ENCODE data around the gene FBN1.

Gene FBN1

GRCh38 chr15:48582452-48583247 lies 62.9 kb downstream of the FBN1 start:
- DNase-seq, result no peak

GRCh38 chr15:48581219-48581618 lies 64.3 kb downstream of the FBN1 start:
- DNase-seq, result no peak

- DNase-seq, result no peak
Measured at GRCh38 chr15:48580736-48581135, 64.8 kb downstream of the FBN1 start.

GRCh38 chr15:48579945-48580671 lies 65.4 kb downstream of the FBN1 start:
- DNase-seq, result no peak

GRCh38 chr15:48578965-48579364 lies 66.5 kb downstream of the FBN1 start:
- DNase-seq, result no peak

- no peak for DNase-seq
Measured at GRCh38 chr15:48577469-48577868, 68.0 kb downstream of the FBN1 start.

- DNase-seq, result no peak
Measured at GRCh38 chr15:48574187-48574586, 71.3 kb downstream of the FBN1 start.

GRCh38 chr15:48573780-48574179 lies 71.7 kb downstream of the FBN1 start:
- no peak for DNase-seq

- no peak for DNase-seq
Measured at GRCh38 chr15:48572823-48573222, 72.7 kb downstream of the FBN1 start.

- no peak for DNase-seq
Measured at GRCh38 chr15:48571510-48571909, 74.0 kb downstream of the FBN1 start.

- peak in 1 of 56 donors; percentile 0 for DNase-seq
Measured at GRCh38 chr15:48570822-48571221, 74.7 kb downstream of the FBN1 start.

GRCh38 chr15:48569591-48570302 lies 75.8 kb downstream of the FBN1 start:
- DNase-seq, result no peak

- no peak for DNase-seq
Measured at GRCh38 chr15:48566668-48567067, 78.8 kb downstream of the FBN1 start.

GRCh38 chr15:48565560-48566482 lies 79.7 kb downstream of the FBN1 start:
- DNase-seq, result no peak

- DNase-seq, result no peak
Measured at GRCh38 chr15:48564690-48565089, 80.8 kb downstream of the FBN1 start.

GRCh38 chr15:48563934-48564333 lies 81.6 kb downstream of the FBN1 start:
- DNase-seq, result no peak

GRCh38 chr15:48560321-48561051 lies 85.0 kb downstream of the FBN1 start:
- no peak for DNase-seq

GRCh38 chr15:48559285-48559684 lies 86.2 kb downstream of the FBN1 start:
- no peak for DNase-seq

- no peak for DNase-seq
Measured at GRCh38 chr15:48558226-48558625, 87.3 kb downstream of the FBN1 start.

GRCh38 chr15:48557335-48557734 lies 88.2 kb downstream of the FBN1 start:
- DNase-seq, result peak in 3 of 56 donors; percentile 5 to 23 (median 20)
